Thyroid gland (tissue), 4 donors: ENCODE results near the gene DNM3.

Experiments
- POLR2A ChIP-seq, 2 donors: fragments of 450-650 bp; IDR thresholded peaks; one replicate each; pipeline ENCODE4 v1.6.1; 2017; ENCODE audit warnings: antibody characterized with exemption in 2 of 2, mild to moderate bottlenecking in 2 of 2, moderate library complexity in 1 of 2
- TF ChIP-seq, protein P1 (sequence below), 6 experiments: fragments of 200-600 bp in 3 of 6; fragments of 450-650 bp in 3 of 6; sonication (generic) in 3 of 6; IDR thresholded peaks; one replicate each; pipeline ENCODE4 v1.5.1; 2016 to 2019; ENCODE audit warnings: antibody characterized with exemption in 6 of 6, mild to moderate bottlenecking in 2 of 6, inconsistent platforms in 1 of 6, moderate library complexity in 1 of 6

DNA sequence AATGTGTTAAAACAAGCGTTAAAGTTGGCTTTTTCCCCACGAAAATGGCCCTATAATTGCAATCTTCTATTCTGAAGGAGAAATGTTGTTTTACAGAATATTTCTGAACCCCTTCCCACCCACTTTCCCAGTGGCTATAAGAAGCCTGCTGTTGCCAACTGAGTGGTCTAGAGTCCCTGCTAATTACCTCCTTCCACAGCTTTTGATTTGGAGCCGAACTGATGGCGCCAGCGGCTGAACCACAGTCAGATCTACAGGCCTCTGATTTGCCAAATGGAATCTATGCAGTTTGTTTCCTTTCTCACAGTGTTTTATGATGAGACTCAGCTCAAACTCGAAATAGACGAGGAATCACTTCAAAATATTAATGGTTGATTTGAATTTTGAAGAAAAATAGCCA, 503.1 kb downstream of the DNM3 start:
- TF ChIP-seq, protein P1, sequence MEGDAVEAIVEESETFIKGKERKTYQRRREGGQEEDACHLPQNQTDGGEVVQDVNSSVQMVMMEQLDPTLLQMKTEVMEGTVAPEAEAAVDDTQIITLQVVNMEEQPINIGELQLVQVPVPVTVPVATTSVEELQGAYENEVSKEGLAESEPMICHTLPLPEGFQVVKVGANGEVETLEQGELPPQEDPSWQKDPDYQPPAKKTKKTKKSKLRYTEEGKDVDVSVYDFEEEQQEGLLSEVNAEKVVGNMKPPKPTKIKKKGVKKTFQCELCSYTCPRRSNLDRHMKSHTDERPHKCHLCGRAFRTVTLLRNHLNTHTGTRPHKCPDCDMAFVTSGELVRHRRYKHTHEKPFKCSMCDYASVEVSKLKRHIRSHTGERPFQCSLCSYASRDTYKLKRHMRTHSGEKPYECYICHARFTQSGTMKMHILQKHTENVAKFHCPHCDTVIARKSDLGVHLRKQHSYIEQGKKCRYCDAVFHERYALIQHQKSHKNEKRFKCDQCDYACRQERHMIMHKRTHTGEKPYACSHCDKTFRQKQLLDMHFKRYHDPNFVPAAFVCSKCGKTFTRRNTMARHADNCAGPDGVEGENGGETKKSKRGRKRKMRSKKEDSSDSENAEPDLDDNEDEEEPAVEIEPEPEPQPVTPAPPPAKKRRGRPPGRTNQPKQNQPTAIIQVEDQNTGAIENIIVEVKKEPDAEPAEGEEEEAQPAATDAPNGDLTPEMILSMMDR (IDR thresholded peaks at IDR 0.05), result no peak
- TF ChIP-seq POLR2A (IDR thresholded peaks at IDR 0.05), result no peak
